ENCODE results near the gene SEC14L6.

Gene SEC14L6

DNA sequence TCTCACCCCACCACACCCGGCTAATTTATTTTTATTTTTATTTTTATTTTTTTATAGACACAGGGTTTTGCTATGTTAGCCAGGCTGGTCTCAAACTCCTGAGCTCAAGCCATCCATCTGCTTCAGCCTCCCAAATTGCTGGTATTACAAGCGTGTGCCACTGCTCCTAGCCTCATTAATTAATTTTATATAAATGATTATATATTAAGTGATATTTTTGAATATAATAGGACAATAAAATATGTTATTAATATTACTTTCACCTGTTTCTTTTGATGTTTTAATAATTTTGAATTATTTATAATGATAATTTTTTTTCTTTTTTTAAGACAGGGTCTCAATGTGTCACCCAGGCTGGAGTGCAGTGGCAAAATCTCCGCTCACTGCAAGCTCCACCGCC is 38.9 kb downstream of the SEC14L6 start:
- Histone ChIP-seq H3K4me3 (ENCODE audit: low read depth, low read length, poor library complexity, severe bottlenecking) (no peak overlapping the region), H3K4me2 (ENCODE audit: low read length) (no peak overlapping the region), H3F3A (ENCODE audit: insufficient read depth, low read length) (no peaks in the 10 kb centered on the region), H3K4me1 (ENCODE audit: insufficient read depth, low read length, severe bottlenecking) (no peaks in the 10 kb centered on the region), H3K36me3 (ENCODE audit: insufficient read depth, low read length) (no peaks in the 10 kb centered on the region), H3K27me3 (ENCODE audit: insufficient read depth, low read length) (no peaks in the 10 kb centered on the region), H3K79me2 (ENCODE audit: insufficient read depth, low read length) (no peaks in the 10 kb centered on the region), H4K20me1 (ENCODE audit: insufficient read depth, low read length) (no peaks in the 10 kb centered on the region), H3K9me3 (ENCODE audit: low read length) (no peaks in the 10 kb centered on the region), H3K27ac (ENCODE audit: low read depth, low read length, poor library complexity, severe bottlenecking) (no peak overlapping the region), H3K9ac (ENCODE audit: low read length) (no peak overlapping the region), H3K9me2 (ENCODE audit: low read depth, low read length) (no peaks in the 10 kb centered on the region), H2AFZ (ENCODE audit: low read length) (no peak overlapping the region)
- TF ChIP-seq, protein P1, sequence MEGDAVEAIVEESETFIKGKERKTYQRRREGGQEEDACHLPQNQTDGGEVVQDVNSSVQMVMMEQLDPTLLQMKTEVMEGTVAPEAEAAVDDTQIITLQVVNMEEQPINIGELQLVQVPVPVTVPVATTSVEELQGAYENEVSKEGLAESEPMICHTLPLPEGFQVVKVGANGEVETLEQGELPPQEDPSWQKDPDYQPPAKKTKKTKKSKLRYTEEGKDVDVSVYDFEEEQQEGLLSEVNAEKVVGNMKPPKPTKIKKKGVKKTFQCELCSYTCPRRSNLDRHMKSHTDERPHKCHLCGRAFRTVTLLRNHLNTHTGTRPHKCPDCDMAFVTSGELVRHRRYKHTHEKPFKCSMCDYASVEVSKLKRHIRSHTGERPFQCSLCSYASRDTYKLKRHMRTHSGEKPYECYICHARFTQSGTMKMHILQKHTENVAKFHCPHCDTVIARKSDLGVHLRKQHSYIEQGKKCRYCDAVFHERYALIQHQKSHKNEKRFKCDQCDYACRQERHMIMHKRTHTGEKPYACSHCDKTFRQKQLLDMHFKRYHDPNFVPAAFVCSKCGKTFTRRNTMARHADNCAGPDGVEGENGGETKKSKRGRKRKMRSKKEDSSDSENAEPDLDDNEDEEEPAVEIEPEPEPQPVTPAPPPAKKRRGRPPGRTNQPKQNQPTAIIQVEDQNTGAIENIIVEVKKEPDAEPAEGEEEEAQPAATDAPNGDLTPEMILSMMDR (IDR thresholded peaks at IDR 0.05; ENCODE audit: low read length): no peak
- no peak for TF ChIP-seq EZH2 (IDR thresholded peaks at IDR 0.05; ENCODE audit: borderline replicate concordance, low read length)

DNA sequence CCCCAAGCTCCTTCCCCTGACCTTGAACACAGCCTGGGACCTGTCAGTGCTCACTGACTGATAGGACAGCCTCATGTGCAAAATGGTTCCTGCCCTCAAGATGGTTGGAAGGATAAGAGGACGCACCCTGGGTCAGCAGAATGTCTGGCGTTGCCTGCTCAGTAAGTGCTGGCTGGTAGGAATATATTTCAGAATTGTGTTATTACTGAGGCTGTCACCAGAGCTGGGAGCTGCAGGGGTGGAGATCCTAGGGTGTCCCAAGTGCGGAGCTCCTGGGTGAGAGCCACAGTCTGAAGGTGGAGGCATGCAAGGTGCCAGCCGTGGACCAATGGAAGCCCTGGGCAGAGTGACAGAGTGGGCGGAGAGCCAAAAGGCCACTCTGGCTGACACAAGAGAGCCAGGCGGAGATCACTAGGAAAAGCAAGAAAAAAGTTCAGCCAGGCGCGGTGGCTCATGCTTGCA is 40.0 kb downstream of the SEC14L6 start:
- H3K4me1 ChIP-seq (ENCODE audit: insufficient read depth, low read length, severe bottlenecking): no peaks in the 10 kb centered on the region
- no peak overlapping the region for H3K4me2 ChIP-seq (ENCODE audit: low read length)
- no peaks in the 10 kb centered on the region for H3K27me3 ChIP-seq (ENCODE audit: insufficient read depth, low read length)
- no peaks in the 10 kb centered on the region for H3K79me2 ChIP-seq (ENCODE audit: insufficient read depth, low read length)
- H4K20me1 ChIP-seq (ENCODE audit: insufficient read depth, low read length): no peaks in the 10 kb centered on the region
- H2AFZ ChIP-seq (ENCODE audit: low read length): no peak overlapping the region
- no peaks in the 10 kb centered on the region for H3K9me3 ChIP-seq (ENCODE audit: low read length)
- H3K4me3 ChIP-seq (ENCODE audit: low read depth, low read length, poor library complexity, severe bottlenecking): no peak overlapping the region
- no peak overlapping the region for H3K27ac ChIP-seq (ENCODE audit: low read depth, low read length, poor library complexity, severe bottlenecking)
- H3K9me2 ChIP-seq (ENCODE audit: low read depth, low read length): no peaks in the 10 kb centered on the region
- TF ChIP-seq EZH2 (IDR thresholded peaks at IDR 0.05; ENCODE audit: borderline replicate concordance, low read length): no peak
- TF ChIP-seq, protein P1 (IDR thresholded peaks at IDR 0.05; ENCODE audit: low read length): no peak
- H3K9ac ChIP-seq (ENCODE audit: low read length): no peak overlapping the region
- no peaks in the 10 kb centered on the region for H3K36me3 ChIP-seq (ENCODE audit: insufficient read depth, low read length)
- no peaks in the 10 kb centered on the region for H3F3A ChIP-seq (ENCODE audit: insufficient read depth, low read length)

DNA sequence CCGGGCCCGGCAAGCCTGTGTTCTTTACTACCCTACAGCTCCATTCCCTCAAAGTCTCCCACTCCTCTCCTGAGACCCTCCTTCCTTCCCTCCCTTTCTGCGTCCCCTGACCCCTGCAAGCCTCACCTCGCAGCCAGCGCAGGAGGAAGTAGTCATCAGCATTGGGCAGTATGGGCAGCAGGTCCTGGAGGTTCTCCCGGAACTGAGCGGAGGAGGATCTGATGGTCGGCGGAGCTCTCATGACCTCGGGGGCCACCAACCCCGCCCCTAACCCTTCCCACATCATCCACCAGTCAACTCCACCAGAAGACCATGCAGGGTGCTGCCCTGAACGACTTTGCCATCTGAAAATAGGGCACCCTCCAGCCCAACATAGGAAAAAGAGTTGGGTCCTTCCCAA is 43.0 kb downstream of the SEC14L6 start:
- Histone ChIP-seq H3K9ac (ENCODE audit: low read length) (no peak overlapping the region), H3K9me2 (ENCODE audit: low read depth, low read length) (no peaks in the 10 kb centered on the region), H3K4me1 (ENCODE audit: insufficient read depth, low read length, severe bottlenecking) (no peaks in the 10 kb centered on the region), H3K27me3 (ENCODE audit: insufficient read depth, low read length) (no peaks in the 10 kb centered on the region), H3K36me3 (ENCODE audit: insufficient read depth, low read length) (no peaks in the 10 kb centered on the region), H3K27ac (ENCODE audit: low read depth, low read length, poor library complexity, severe bottlenecking) (no peak overlapping the region), H3K9me3 (ENCODE audit: low read length) (no peaks in the 10 kb centered on the region), H4K20me1 (ENCODE audit: insufficient read depth, low read length) (no peaks in the 10 kb centered on the region), H3F3A (ENCODE audit: insufficient read depth, low read length) (no peaks in the 10 kb centered on the region), H3K4me2 (ENCODE audit: low read length) (no peak overlapping the region), H3K79me2 (ENCODE audit: insufficient read depth, low read length) (no peaks in the 10 kb centered on the region), H3K4me3 (ENCODE audit: low read depth, low read length, poor library complexity, severe bottlenecking) (no peak overlapping the region), H2AFZ (ENCODE audit: low read length) (no peak overlapping the region)
- no peak for TF ChIP-seq EZH2 (IDR thresholded peaks at IDR 0.05; ENCODE audit: borderline replicate concordance, low read length)
- TF ChIP-seq, protein P1 (IDR thresholded peaks at IDR 0.05; ENCODE audit: low read length): no peak
